ENCODE data around the gene ARSG. TPM values are rescaled to one million over a fixed set of nuclear protein-coding genes. Genes with fewer than 3 reads are reported as not detected.
A peak's percentile ranks its signal among the peaks of the same experiment; 100 is the strongest.

ARSG gene
- polyA plus RNA-seq, 3 donors = 3.8 to 6.0 (median 4.0) TPM

DNA sequence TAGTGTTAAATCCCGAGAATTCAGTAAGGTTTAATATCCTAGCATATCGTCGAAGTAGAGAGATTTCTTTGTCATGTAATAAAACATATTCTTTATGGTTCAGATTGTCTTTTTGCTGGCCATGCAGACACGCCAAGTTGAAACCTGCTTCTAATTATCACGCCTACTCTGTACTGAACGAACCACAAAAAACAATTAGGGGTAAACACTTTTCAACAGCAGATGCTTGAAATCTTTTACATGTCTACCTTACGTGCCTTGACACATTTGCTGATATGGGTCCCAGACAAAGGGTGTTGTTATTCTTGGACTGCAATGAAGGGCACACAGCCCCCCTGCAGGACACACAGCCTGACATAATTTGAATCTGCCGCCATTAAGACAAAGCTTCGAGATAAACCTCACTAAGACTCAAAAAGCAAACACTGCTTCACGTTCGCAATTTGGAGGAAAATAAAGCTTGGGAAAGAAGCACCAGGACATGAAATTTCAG, 152.7 kb downstream of the ARSG start:
- no peak for DNase-seq (ENCODE audit: low read depth in 3 of 3, low spot score in 2 of 3)

DNA sequence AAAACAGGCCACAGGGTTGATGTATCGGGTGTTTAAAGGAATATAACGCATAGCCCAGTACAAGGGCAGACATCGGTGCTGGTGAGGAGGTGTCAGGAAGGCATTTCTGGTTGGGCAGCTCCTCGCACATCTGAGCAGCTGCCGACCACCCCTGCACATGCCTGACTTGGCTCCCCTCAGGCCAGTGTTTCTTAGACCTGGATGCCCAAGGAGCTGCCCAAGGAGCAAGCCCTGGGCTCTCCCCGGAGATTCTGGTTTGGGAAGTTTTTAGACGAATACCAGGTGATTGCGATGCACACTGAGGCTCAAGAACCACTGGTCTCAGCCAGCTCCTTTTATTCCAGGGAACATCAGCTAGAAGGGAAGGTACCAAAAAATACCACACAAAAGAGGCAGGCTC, 154.4 kb downstream of the ARSG start:
- DNase-seq (ENCODE audit: low read depth in 3 of 3, low spot score in 2 of 3) = no peak

DNA sequence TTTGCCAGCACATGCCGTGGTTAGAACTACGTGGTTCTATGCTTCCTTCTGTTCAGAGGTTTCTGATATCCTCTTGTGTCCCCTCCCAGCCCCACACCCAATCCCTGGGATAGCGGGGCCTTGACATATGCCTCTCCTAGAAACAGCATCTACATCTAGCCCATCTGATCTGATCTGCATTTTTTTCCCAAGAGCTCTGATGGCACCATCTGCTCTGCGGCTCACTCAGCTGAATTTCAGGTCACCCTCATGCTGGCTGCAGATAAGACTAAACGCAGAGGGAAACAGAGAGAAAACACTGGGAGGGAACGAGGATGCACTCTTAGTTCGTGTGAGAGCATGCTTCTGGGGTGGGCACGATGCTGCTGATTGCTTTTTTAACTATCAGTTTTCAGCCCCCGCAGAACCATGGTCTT, 155.3 kb downstream of the ARSG start:
- DNase-seq (ENCODE audit: low read depth in 3 of 3, low spot score in 2 of 3) = no peak

DNA sequence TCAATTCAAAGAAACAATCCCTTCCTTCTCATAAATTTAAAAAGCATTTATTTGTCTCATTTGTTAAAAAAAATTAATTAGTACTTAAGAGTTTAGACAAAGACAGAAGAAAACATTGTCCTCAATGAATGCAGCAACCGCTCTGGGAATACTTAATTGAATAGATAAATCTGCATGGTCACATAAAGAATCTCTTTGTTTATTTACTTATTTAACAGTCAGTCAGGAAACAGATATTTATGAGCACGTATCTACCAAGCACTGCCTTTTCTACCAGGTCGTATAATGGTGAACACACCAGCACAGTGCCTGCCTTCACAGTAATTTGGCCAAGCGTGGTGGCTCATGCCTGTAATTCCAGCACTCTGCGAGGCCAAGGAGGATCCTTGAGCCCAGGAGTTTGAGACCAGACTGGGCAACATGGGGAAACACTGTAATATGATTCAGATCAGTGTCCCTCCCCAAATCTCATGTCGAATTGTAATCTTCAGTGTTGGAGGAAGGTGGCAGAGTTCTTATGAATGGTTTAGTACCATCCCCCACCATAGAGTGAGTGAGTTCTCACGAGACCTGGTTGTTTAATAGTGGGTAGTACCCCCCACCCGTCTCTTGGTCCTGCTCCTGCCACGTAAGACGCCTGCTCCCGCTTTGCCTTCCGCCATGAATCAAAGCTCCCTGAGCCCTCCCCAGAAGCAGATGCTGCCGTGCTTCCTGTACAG, 157.9 kb downstream of the ARSG start:
- DNase-seq (ENCODE audit: low read depth in 3 of 3, low spot score in 2 of 3) = no peak

DNA sequence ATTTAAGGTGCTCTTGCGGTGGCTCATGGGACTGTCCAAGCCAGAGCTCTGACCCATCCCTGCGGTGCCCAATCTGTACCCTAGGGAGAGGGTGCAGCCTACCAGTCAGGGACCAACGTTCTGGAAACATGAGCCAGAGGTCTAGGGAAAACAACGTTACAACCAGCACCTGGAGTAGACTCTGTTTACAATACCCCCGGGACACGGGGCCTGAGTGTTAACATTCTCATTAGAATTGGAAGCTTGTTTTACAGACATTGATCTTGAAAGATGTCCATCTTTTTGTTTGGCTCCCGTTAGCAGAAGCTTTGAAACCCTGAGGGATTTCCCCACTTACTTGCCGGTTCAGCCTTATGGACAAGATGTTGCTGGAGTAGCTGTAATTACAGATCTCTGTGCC, 159.1 kb downstream of the ARSG start:
- DNase-seq (ENCODE audit: low read depth in 3 of 3, low spot score in 2 of 3) = no peak

DNA sequence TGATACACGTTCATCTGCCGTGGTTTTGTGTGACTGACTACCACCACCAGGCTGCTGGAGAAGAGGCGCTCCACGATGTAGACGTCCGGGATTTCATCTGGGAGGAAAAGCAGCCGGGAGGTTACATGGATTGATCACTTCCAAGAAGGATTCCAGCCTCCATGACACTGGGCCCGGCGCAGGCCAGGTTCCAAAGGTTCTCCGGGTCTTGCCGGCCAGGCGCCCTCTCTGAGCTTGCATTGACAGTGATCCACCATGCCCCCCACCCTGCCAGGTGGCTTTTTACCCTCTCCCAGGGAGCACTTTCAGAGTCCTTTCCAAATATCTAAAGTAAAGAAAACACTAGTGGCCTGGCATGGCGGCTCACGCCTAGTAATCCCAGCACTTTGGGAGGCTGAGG, 159.5 kb downstream of the ARSG start:
- DNase-seq (ENCODE audit: low read depth in 3 of 3, low spot score in 2 of 3) = no peak

DNA sequence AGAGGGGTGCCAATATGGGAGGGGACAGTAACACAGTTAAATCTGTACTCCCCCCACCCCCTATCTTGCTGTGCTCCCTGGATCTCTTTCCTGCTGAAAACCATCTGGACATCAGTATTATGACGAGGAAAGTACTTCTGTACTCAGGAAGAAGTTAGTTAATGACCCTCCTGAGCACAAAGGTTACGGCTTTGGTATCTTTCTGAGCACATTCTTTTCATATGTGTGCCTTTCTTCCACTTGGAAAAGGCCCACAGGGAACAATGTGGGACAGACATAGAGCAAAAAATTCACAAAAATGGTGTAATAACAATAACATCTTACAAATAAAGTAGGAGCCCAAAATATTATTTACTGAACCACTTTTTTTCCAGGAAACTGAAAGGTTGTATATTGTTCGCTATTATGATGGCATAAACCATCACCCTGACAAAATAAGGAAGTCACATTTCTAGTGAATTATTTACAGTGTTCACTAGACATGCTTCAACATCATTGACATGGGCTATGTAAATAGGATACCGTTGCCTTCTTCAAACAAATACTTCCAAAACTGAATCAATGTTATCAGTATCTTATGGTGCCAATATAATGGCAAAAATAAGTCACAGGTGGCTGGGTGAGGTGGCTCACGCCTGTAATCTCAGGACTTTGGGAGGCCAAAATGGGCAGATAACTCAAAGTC, 160.5 kb downstream of the ARSG start:
- DNase-seq (ENCODE audit: low read depth in 3 of 3, low spot score in 2 of 3) = no peak

DNA sequence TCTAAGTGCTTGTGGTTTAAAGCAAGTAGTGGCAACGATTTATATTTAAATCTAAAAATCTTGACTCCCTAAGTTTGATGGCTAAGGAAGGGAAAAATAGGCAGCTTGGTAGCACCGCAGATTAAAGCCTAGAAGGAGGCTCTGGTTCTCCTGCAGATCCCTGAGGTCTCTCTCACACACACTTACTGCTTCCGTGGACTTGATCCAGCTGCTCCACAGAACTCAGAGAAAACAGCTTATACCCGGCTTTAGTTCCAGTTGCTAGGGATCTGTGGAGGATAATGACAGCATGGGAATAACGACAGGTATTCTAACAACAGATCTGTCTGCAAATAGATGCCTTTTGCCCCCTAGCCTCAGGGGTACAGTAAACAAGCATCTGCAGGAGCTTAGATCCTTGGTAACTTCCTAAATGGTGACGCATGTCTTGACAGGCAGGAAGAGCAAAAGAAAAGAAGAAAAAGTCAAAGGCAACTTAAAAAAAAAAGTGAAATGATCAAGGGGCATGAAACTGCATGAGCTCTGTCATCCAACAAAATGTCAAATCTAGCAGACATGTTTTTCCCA, 161.5 kb downstream of the ARSG start:
- DNase-seq (ENCODE audit: low read depth in 3 of 3, low spot score in 2 of 3) = no peak

DNA sequence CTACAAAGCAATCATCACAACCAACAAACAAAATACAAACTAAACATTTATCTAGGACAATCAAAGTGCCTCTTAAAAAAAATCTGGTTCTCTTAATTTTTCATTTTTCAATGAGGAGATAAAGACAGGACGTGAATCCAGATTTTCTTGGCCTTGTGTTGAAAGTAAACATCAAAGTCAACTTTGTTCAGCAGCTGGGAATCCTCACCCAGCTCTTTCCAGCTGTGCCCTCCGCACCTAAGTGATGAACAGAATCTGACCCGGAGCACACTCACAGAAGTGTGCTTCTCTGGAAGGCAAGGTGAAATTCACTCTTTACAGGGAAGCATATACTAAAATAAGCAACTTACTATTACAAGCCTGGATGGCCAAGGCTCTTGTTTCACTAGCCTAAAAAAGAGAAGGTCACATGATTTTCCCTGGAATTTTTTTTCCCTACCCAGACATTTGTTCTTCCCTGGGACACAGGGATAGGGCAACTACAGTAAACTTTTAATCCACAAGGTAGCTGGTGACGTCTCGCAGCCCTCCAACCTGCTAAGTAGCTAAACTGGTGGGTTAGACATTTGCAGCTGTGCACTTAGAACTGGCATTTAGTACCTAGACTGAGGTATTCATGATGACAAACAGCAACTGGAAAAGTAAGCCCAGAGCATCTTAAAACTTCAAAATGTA, 162.8 kb downstream of the ARSG start:
- DNase-seq (ENCODE audit: low read depth in 3 of 3, low spot score in 2 of 3) = no peak

DNA sequence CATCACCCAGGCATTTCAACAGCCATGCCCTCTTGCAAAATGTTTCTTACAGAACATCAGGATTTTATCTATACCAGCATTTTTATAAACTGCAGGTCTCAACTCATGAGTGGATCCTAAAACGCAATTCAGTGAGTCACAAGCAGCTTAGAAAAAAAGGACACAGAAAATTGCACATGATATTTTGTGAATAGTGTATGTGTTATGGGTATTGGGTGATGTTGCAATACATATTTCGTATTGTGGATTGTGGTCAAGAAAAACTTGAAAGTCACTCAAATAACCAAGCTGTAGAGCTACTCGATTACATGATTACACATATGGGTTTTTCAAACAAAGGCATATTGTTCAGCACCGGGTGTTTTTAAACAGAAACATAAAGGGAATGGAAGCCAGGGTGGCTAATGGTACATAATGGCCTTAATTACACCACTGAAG, 164.6 kb downstream of the ARSG start:
- no peak for DNase-seq (ENCODE audit: low read depth in 3 of 3, low spot score in 2 of 3)

DNA sequence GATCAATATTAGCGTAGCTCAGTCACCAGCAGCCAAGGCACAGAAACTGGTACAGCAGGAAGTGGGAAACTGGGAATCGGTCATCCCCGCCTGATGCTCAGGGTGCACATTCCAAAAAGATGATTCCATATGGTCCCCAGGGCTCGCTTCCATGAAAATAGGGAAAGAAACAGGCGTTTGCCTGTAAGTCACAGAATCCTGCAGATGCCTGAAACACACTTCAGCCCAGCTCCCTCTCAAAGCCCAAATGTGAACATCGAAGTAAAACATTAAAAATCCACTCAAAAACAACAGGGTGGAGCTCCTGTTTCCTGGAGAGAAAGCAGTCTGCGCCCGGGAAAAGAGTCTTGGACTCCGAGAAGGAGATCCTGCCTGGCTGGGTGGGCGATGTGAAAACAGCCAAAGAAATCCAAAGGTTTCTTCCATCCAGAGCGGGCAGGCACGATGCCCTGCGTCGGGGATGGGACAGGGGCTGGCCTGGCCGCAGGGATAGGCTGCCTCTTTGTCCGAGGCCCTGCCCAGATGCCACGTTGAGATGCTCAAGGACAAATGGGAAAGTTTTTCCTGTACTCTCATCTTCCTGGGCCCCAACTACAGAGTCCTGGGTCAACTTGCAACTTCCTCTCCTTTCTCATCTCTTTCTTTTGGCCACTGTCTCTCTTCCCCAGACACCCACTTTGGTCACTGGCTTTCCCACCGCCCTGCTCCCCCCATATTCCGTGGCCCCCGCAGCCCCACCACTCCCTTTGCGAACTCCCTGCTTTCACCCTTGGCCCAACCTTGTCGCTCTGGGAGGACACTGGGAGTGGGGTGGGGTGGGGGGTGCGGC, 165.3 kb downstream of the ARSG start:
- no peak for DNase-seq (ENCODE audit: low read depth in 3 of 3, low spot score in 2 of 3)

DNA sequence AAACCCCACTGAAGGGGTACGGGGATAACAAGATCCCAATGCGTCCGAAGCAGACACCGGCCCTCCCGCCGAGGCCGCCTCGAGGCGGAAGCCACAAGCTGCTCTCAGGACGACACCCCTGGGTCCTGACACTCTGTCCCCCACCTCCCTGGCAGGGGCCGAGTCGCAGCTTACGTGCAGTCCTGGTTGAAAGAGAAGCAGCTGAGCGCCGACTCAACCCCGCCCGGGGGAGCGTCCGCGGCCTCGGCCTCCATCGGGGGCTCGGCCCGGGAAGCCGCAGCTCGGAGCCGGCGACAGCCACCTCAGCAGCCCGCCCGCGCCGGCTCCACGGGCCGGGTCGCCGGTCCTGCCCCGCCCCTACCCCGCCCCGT, 165.9 kb downstream of the ARSG start, which contains the start of gene WIPI1:
Gene WIPI1 (minus strand): TSS at position 329 of the 371 bp plus-strand sequence. CDS start 75 bp downstream, at position 254.
- no peak for DNase-seq (ENCODE audit: low read depth in 3 of 3, low spot score in 2 of 3)

DNA sequence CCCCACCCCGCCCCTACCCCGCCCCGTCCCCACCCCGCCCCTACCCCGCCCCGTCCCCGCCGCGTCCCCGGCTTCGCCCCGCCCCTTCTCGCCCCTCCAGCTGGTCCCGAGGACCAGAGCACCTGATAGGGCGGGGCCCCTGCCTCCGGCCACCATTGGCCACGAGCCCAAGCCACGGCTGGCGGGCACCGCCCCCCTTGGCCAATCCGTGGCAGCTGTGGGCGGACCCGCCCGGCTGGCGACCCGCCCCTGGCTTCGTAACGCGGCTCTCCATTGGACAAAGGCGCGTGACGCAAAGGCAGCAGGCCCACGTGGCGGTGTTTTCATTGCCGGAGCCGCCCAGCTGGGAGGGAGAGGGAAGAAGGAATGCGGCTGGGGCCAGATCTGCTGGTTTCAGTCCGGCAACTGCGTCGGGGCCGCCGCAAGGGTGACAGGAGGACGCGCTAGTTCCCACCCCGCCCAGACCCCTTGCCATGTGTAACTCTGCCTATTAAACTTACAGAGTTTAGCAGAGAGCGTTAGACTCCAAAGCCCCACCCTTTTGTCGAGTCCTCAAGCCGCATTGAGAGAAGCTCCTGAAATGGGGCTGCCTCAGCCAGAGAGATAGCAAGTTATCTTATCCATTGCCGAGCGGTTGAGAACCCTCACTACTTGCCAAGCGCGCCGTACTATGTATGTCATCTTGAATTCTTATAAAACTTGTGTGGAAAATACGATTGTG, 166.4 kb downstream of the ARSG start:
- DNase-seq (ENCODE audit: low read depth in 3 of 3, low spot score in 2 of 3) = peak; percentile 88 to 95 (median 93)

DNA sequence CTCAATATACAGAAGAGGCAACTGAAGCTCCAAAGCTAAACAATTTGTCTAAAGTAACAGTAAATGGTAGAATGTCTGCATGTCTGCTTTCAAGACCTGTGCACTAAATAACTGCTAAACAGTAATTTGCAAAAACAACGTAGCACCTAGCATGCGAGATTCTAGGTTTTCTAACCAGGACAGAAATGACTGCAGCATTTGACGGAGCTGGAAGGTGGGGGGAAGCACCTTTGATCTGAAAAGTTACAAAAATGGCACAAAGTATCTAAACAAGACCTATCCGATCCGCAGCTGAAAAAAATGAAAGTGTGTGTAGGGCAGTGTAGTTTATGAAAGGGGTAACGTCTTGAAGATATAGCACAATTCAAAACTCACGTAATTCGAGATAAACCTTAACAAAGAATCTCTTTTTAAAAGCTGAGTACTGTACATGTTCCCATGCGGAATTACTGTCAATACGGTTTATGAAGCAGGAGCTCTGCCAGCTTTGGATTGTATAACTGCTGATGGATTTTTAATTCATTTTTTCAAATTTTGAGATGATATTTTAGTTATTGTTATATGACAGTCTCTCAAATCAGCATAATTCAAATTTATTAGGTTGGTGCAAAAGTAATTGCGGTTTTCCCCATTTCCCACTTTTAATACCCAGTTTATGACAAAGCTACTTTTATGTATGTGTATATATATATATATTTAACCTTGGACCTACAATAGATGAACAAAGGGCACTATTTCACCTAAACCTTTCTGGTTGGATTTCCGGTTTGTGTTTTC, 167.2 kb downstream of the ARSG start:
- no peak for DNase-seq (ENCODE audit: low read depth in 3 of 3, low spot score in 2 of 3)

DNA sequence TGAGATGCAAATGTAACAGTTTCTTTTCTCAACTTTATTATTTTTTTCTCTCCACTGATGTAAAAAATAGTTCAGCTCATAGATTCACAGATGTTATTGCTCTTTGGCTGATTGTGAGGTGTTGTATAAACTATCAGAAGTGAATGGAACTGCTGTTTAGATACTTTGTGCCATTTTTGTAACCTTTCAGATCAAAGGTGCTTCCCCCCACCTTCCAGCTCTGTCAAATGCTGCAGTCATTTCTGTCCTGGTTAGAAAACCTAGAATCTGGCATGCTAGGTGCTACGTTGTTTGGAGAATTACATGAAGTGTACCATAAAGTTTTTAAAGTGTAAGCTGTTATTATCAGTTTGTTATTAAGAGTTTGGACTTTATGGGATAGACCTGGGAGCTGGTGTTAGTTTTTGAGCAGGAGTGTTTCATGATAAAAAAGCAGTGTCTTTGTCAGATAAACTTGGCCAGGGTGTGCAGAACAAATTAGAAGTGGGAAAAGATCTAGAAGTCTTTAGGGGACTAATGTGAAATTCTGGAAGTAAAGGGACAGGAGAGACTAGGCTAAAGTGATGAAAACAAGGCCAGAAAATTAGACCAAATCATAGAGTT, 167.8 kb downstream of the ARSG start:
- no peak for DNase-seq (ENCODE audit: low read depth in 3 of 3, low spot score in 2 of 3)

DNA sequence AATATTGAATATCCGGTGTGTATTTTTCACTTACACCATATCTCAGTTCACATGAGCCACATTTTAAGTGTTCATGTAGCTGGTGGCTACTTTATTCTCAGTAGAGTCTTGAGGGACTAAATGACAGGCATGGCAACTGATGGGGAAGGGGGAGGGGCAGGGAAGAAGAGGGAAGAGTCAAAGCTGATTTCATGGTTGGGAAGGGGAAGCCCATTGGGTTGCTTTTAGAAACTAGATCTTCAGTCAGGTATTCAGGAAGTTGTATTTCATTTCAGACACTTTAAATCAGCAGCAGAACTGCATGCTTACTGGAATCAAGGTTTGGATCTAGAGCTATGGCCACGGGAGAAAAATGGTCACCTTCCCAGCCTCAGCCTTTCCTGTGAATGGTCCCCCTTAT, 168.9 kb downstream of the ARSG start:
- DNase-seq (ENCODE audit: low read depth in 3 of 3, low spot score in 2 of 3) = no peak

DNA sequence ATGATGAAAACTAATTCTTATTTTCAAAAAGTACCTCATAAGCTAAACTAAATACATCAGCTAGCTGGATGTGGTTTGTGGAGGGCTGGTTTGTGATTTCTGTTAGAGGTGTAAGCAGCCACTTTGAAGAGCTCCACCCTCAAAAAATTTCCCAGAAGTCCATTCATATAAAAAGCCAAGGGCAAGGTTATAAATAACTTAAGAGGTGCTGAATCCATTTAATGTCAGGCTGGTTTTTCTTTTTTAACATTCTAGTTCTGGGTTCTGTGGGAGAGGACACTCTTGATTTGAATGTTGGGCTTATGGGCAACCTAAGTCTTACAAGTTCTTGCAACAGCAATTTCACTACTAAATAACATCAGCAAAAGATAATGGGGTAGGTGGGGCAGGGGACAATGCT, 169.4 kb downstream of the ARSG start:
- no peak for DNase-seq (ENCODE audit: low read depth in 3 of 3, low spot score in 2 of 3)

DNA sequence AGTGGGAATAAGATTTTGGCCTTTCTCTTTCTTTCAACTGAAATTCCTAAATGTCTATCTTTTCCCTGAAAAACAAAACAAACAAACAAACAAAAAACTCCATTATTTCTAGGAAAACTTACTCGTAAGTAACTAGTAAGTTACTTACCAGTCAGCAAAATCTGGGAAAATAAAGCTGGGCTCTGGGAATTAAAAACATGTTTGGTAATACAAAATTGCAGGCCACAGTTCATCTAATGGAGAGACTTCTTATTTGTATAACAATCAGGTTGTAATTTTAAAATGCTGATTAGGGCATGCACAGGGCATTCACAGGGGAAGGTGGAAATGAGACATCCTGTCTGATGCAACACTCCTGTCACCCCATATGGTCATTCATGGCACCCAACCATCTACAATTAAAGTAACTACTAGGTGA, 169.8 kb downstream of the ARSG start:
- DNase-seq (ENCODE audit: low read depth in 3 of 3, low spot score in 2 of 3) = no peak

DNA sequence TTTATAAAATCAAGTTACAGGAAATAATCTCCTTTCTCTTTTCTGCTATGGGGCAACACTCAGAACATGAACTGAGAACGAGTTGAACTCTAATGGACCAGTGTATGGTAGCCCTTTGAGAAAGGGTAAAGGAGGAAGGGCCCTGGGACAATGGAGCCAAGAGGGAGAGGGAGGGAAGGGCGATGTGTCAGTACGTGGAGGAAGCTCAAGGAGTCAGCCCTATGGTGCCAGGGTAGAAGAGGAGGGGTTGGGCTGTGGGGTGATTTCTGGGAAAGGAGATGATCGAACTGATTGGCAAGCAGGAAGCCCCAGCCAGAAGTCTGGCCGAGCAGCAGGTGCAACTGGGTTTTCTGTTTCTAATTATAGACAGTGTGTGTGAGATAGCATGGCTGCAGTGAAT, 170.3 kb downstream of the ARSG start:
- no peak for DNase-seq (ENCODE audit: low read depth in 3 of 3, low spot score in 2 of 3)

All from right renal cortex interstitium (tissue), 3 donors.